ENCODE results near the gene UHRF1.
A peak's percentile ranks its signal among the peaks of the same experiment; 100 is the strongest.

UHRF1 gene

GRCh38 chr19:4970558-4971423 lies 61.5 kb downstream of the UHRF1 start:
- H2BK12ac ChIP-seq (ENCODE audit: low read length in 2 of 2) = no peak overlapping the region
- peak overlapping the region; percentile 60 to 84 for H3K4me3 ChIP-seq (ENCODE audit: insufficient read depth in 1 of 2, low read depth in 1 of 2, low read length in 2 of 2)
- H3K4ac ChIP-seq (ENCODE audit: low read depth in 1 of 2, low read length in 2 of 2) = peak overlapping the region; percentile 11 to 70
- H3K9me3 ChIP-seq (ENCODE audit: control insufficient read depth, low read length) = no peaks in the 10 kb centered on the region
- H2BK15ac ChIP-seq (ENCODE audit: low read depth, poor library complexity, severe bottlenecking) = no peak overlapping the region
- peak; percentile 71 for DNase-seq
- H3K27me3 ChIP-seq (ENCODE audit: control insufficient read depth in 1 of 2, insufficient read depth in 1 of 2, low read length in 2 of 2) = no peaks in the 10 kb centered on the region
- peaks cover 0 to 3% of the 10 kb centered on the region in 2 experiments for H3K36me3 ChIP-seq (ENCODE audit: control insufficient read depth in 1 of 2, insufficient read depth in 2 of 2, low read depth in 1 of 2, low read length in 2 of 2)
- no peak overlapping the region for H2BK120ac ChIP-seq (ENCODE audit: low read depth, low read length)
- H3K4me1 ChIP-seq (ENCODE audit: control insufficient read depth, insufficient read depth, low read depth, low read length) = peaks cover 35% of the 10 kb centered on the region
- peak overlapping the region; percentile 90 for H3K9ac ChIP-seq (ENCODE audit: low read length)
- peak overlapping the region; percentile 99 for H3K4me2 ChIP-seq (ENCODE audit: low read length, poor library complexity, severe bottlenecking)
- H4K8ac ChIP-seq (ENCODE audit: low read length) = peak overlapping the region; percentile 6
- no peak overlapping the region for H2AK5ac ChIP-seq (ENCODE audit: low read length, severe bottlenecking)
- no peak overlapping the region for H2AFZ ChIP-seq (ENCODE audit: low read depth, low read length)
- no peak overlapping the region for H4K91ac ChIP-seq (ENCODE audit: low read length)
- 7% methylated on average over 27 of the region's 31 CpGs for WGBS
- peak overlapping the region; percentile 3 for H3K27ac ChIP-seq (ENCODE audit: low read length, poor library complexity, severe bottlenecking)
- H2BK5ac ChIP-seq (ENCODE audit: low read depth, low read length, poor library complexity, severe bottlenecking) = no peak overlapping the region
- peak overlapping the region; percentile 10 to 79 for H3K18ac ChIP-seq (ENCODE audit: low read depth in 1 of 2, low read length in 2 of 2)
- peak overlapping the region in 1 of 2 experiments; percentile 85 for H3K23ac ChIP-seq (ENCODE audit: low read length in 2 of 2)
- no peaks in the 10 kb centered on the region for H3K79me1 ChIP-seq (replicated peaks; ENCODE audit: low read length, poor library complexity, severe bottlenecking)
- peak overlapping the region in 1 of 2 experiments; percentile 62 for H3K14ac ChIP-seq (ENCODE audit: low read length in 2 of 2)

- no peak overlapping the region for H3K27ac ChIP-seq (ENCODE audit: low read length, poor library complexity, severe bottlenecking)
- H2BK15ac ChIP-seq (ENCODE audit: low read depth, poor library complexity, severe bottlenecking) = no peak overlapping the region
- no peak overlapping the region for H3K4ac ChIP-seq (ENCODE audit: low read depth in 1 of 2, low read length in 2 of 2)
- H4K8ac ChIP-seq (ENCODE audit: low read length) = peak overlapping the region; percentile 16
- no peaks in the 10 kb centered on the region for H3K79me1 ChIP-seq (replicated peaks; ENCODE audit: low read length, poor library complexity, severe bottlenecking)
- 41% methylated on average over 10 of the region's 10 CpGs for WGBS
- no peak overlapping the region for H2BK5ac ChIP-seq (ENCODE audit: low read depth, low read length, poor library complexity, severe bottlenecking)
- H2AFZ ChIP-seq (ENCODE audit: low read depth, low read length) = no peak overlapping the region
- H4K91ac ChIP-seq (ENCODE audit: low read length) = no peak overlapping the region
- H3K4me1 ChIP-seq (ENCODE audit: control insufficient read depth, insufficient read depth, low read depth, low read length) = peaks cover 37% of the 10 kb centered on the region
- H3K23ac ChIP-seq (ENCODE audit: low read length in 2 of 2) = no peak overlapping the region
- H3K36me3 ChIP-seq (ENCODE audit: control insufficient read depth in 1 of 2, insufficient read depth in 2 of 2, low read depth in 1 of 2, low read length in 2 of 2) = peaks cover 0 to 3% of the 10 kb centered on the region in 2 experiments
- no peak overlapping the region for H3K18ac ChIP-seq (ENCODE audit: low read depth in 1 of 2, low read length in 2 of 2)
- H3K9me3 ChIP-seq (ENCODE audit: control insufficient read depth, low read length) = no peaks in the 10 kb centered on the region
- no peaks in the 10 kb centered on the region for H3K27me3 ChIP-seq (ENCODE audit: control insufficient read depth in 1 of 2, insufficient read depth in 1 of 2, low read length in 2 of 2)
- H3K4me2 ChIP-seq (ENCODE audit: low read length, poor library complexity, severe bottlenecking) = peak overlapping the region; percentile 99
- no peak overlapping the region for H2AK5ac ChIP-seq (ENCODE audit: low read length, severe bottlenecking)
- peak overlapping the region; percentile 90 for H3K9ac ChIP-seq (ENCODE audit: low read length)
- H3K4me3 ChIP-seq (ENCODE audit: insufficient read depth in 1 of 2, low read depth in 1 of 2, low read length in 2 of 2) = peak overlapping the region; percentile 60 to 84
- H2BK120ac ChIP-seq (ENCODE audit: low read depth, low read length) = no peak overlapping the region
- no peak overlapping the region for H3K14ac ChIP-seq (ENCODE audit: low read length in 2 of 2)
- peak; percentile 40 for DNase-seq
- H2BK12ac ChIP-seq (ENCODE audit: low read length in 2 of 2) = no peak overlapping the region
Observed at GRCh38 chr19:4971424-4971793, 62.1 kb downstream of the UHRF1 start.

- no peak overlapping the region for H3K27ac ChIP-seq (ENCODE audit: low read length, poor library complexity, severe bottlenecking)
- H3K79me1 ChIP-seq (replicated peaks; ENCODE audit: low read length, poor library complexity, severe bottlenecking) = peaks cover under 1% of the 10 kb centered on the region
- WGBS = 96% methylated on average over 19 of the region's 19 CpGs
- no peak overlapping the region for H3K14ac ChIP-seq (ENCODE audit: low read length in 2 of 2)
- H4K91ac ChIP-seq (ENCODE audit: low read length) = no peak overlapping the region
- H2BK120ac ChIP-seq (ENCODE audit: low read depth, low read length) = no peak overlapping the region
- H3K36me3 ChIP-seq (ENCODE audit: control insufficient read depth in 1 of 2, insufficient read depth in 2 of 2, low read depth in 1 of 2, low read length in 2 of 2) = peaks cover 0 to 4% of the 10 kb centered on the region in 2 experiments
- H2BK12ac ChIP-seq (ENCODE audit: low read length in 2 of 2) = peak overlapping the region in 1 of 2 experiments; percentile 59
- H3K18ac ChIP-seq (ENCODE audit: low read depth in 1 of 2, low read length in 2 of 2) = peak overlapping the region in 1 of 2 experiments; percentile 28
- H4K8ac ChIP-seq (ENCODE audit: low read length) = peak overlapping the region; percentile 16
- no peak for DNase-seq
- H2AFZ ChIP-seq (ENCODE audit: low read depth, low read length) = no peak overlapping the region
- no peaks in the 10 kb centered on the region for H3K9me3 ChIP-seq (ENCODE audit: control insufficient read depth, low read length)
- H3K9ac ChIP-seq (ENCODE audit: low read length) = peak overlapping the region; percentile 90
- H2BK5ac ChIP-seq (ENCODE audit: low read depth, low read length, poor library complexity, severe bottlenecking) = no peak overlapping the region
- no peak overlapping the region for H2AK5ac ChIP-seq (ENCODE audit: low read length, severe bottlenecking)
- no peak overlapping the region for H2BK15ac ChIP-seq (ENCODE audit: low read depth, poor library complexity, severe bottlenecking)
- H3K4me1 ChIP-seq (ENCODE audit: control insufficient read depth, insufficient read depth, low read depth, low read length) = peaks cover 37% of the 10 kb centered on the region
- no peaks in the 10 kb centered on the region for H3K27me3 ChIP-seq (ENCODE audit: control insufficient read depth in 1 of 2, insufficient read depth in 1 of 2, low read length in 2 of 2)
- H3K23ac ChIP-seq (ENCODE audit: low read length in 2 of 2) = no peak overlapping the region
- peak overlapping the region in 1 of 2 experiments; percentile 84 for H3K4me3 ChIP-seq (ENCODE audit: insufficient read depth in 1 of 2, low read depth in 1 of 2, low read length in 2 of 2)
- peak overlapping the region; percentile 0 to 40 for H3K4ac ChIP-seq (ENCODE audit: low read depth in 1 of 2, low read length in 2 of 2)
- H3K4me2 ChIP-seq (ENCODE audit: low read length, poor library complexity, severe bottlenecking) = peak overlapping the region; percentile 99
Observed at GRCh38 chr19:4971816-4972495, 62.7 kb downstream of the UHRF1 start.
